MV-4-11 (cell line): ENCODE measurements around the gene ZG16.
"Not testable (repeated sequence)": the region's sequence is repeated elsewhere in the genome, so short reads cannot be mapped to it uniquely, and the experiment has no call there.

Experiments
- DNase-seq: peaks from one replicate; lab custom pipeline; 2025; lab: John Stamatoyannopoulos, UW

ZG16 gene, protein sequence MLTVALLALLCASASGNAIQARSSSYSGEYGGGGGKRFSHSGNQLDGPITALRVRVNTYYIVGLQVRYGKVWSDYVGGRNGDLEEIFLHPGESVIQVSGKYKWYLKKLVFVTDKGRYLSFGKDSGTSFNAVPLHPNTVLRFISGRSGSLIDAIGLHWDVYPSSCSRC

GRCh38 chr16:29777576-29778350 is at the start of gene ZG16:
Gene ZG16 (plus strand): TSS chr16:29778256. CDS start chr16:29779267, 1,011 bp downstream.
- DNase-seq, result no peak

GRCh38 chr16:29729116-29729521 is 48.9 kb upstream of the ZG16 start:
- DNase-seq, result peak; percentile 54

- DNase-seq, result no peak
Measured at GRCh38 chr16:29730649-29731048, 47.4 kb upstream of the ZG16 start.

DNA sequence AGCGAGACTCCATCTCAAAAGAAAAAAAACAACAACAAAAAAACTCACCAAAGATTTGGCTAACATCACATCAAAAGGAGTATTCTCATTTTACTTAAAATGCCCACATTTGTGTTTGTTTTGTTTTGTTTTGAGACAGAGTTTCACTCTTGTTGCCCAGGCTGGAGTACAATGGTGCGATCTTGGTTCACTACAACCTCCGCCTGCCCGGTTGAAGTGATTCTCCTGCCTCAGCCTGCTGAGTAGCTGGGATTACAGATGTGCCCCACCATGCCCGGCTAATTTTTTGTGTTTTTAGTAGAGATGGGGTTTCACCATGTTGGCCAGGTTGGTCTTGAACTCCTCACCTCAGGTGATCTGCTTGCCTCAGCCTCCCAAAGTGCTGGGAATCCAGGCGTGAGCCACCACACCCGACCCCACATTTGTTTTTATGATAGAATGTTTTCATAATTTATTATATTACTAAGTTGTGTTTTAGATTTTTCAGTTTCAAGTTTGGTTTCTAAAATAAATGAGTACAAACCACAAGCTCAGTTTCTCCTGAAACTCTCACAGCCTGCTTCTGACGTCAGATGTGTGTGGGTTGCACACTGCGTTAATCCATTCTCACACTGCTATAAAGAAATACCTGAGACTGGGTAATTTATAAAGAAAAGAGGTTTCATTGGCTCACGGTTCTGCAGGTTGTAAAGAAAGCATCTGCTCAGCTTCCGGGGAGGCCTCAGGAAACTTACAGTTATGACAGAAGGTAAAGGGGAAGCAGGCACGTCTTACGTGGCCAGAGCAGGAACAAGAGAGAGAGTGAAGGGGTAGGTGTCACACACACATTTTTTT is 46.1 kb upstream of the ZG16 start:
- not testable (repeated sequence) for DNase-seq

GRCh38 chr16:29734786-29735185 is 43.3 kb upstream of the ZG16 start:
- no peak for DNase-seq

DNA sequence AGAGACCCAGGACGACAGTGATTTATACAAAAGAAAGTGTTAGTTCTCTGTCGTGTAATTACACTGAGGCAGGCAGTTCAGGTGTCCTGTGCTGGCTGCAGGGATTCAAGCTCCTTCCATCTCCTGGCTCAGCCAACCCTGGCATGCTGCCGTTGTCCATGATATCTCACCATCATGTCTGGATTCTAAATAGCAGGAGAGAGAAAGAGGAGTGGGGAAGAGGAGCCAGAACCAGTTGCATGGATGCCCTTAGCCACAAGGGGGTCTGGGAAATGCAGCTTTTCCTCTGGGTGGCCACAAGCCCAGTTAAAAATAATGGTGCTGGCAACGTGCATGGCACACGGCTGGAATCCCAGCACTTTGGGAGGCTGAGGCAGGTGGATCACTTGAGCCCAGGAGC is 41.9 kb upstream of the ZG16 start:
- DNase-seq, result no peak

- no peak for DNase-seq
Measured at GRCh38 chr16:29736764-29737163, 41.3 kb upstream of the ZG16 start.

- DNase-seq, result no peak
Measured at GRCh38 chr16:29737713-29738112, 40.3 kb upstream of the ZG16 start.

DNA sequence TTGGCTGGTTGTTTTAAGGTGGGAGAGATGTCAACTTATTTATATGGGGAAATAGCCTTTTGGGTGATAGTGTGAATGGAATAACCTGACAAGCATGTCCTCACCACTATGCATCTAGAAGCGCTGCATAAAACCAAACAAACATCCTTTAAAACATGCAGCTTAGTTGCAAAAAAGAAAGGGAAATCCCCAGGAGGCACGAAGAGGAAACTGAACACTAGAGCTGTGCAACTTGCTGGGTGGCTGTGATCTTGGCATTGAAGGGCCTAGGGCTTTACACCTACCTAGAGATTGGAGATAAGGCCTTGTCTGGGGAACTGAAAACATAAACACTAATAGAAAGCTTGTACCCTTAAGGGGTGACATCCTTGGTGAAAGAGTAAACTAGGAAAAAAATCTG is 39.5 kb upstream of the ZG16 start:
- no peak for DNase-seq

DNA sequence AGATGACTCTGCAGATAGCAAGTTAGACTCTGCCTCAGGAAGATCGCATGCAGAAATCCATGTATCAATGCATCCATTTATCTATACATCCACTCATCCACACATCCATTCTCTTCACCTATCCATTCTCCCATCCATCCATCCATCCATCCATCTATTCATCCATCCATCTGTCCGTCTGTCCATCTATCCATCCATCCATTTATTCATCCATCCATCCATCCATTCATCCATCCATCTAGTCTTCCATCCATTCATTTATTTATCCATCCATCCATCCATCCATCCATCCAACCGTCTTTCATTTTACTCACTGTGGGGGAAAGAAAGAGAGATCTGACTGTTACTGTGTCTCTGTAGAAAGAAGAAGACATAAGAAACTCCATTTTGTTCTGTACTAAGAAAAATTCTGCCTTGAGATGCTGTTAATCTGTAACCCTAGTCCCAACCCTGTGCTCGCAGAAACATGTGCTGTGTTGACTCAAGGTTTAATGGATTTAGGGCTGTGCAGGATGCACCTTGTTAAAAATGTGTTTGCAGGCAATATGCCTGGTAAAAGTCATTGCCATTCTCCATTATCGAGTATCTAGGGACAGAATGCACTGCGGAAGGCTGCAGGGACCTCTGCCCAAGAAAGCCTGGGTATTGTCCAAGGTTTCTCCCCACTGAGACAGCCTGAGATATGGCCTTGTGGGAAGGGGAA is 38.0 kb upstream of the ZG16 start:
- not testable (repeated sequence) for DNase-seq

DNA sequence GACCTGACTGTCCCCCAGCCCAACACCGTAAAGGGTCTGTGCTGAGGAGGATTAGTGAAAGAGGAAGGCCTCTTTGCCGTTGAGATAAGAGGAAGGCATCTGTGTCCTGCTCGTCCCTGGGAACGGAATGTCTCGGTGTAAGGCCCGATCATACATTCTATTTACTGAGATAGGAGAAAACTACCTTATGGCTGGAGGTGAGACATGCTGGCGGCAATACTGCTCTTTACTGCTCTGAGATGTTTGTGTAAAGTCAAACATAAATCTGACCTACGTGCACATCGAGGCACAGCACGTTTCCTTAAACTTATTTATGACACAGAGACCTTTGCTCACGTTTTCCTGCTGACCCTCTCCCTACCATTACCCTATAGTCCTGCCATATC is 37.4 kb upstream of the ZG16 start:
- peak; percentile 37 for DNase-seq

- no peak for DNase-seq
Measured at GRCh38 chr16:29742683-29743275, 35.3 kb upstream of the ZG16 start.

DNA sequence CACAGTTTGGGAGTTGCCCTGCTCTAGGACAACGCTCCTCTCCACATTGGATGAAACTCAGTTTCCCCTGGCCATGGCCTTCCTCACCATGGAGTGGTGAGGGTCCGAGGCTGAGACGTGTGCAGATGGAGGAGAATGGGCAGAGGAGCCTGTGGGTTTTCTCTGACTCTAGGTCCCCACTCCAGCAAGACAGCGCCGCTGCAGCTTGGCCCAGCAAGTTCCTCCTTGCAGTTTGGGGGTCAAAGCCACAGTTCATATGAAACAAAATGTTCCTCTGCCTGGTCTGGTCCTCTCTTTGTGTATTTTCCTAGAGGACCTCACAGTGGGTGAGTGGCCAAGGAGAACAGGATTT is 34.6 kb upstream of the ZG16 start:
- DNase-seq, result no peak

DNA sequence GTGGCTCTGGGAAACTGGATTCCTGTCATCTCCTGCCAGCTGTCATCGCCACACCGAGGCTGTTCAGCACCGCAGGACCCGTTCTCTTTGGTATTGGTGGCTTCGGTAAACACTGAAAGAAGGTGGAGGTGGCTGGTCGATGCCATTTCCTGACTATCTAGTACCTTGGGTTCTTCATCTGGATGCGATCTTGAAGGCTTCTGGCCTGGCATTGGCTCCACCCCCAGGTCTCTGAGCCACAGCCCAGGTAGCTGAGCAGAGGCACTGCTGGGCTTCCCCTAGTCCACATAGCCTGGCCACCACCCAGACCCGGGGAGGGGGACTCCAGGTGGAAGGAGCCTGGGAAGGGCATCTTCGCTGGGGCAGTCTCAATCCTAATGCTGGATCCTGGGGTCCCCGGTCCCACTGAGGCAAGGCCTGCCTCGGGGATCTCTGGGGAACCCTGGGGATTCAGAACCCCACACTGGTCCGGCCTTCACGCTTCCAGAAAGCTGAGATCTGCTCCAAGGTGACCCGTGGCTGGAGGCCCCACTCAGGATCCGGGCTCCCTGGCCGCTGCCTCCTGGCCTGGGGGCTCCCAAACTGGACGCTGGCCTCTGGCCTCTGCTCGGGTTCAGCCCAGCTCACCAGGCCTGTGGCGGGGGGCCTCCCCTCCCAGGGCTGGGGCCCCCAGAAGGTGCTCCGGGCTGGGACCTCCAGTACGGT is 34.1 kb upstream of the ZG16 start:
- DNase-seq, result no peak

- peak; percentile 29 for DNase-seq
Measured at GRCh38 chr16:29744541-29745101, 33.4 kb upstream of the ZG16 start.

DNA sequence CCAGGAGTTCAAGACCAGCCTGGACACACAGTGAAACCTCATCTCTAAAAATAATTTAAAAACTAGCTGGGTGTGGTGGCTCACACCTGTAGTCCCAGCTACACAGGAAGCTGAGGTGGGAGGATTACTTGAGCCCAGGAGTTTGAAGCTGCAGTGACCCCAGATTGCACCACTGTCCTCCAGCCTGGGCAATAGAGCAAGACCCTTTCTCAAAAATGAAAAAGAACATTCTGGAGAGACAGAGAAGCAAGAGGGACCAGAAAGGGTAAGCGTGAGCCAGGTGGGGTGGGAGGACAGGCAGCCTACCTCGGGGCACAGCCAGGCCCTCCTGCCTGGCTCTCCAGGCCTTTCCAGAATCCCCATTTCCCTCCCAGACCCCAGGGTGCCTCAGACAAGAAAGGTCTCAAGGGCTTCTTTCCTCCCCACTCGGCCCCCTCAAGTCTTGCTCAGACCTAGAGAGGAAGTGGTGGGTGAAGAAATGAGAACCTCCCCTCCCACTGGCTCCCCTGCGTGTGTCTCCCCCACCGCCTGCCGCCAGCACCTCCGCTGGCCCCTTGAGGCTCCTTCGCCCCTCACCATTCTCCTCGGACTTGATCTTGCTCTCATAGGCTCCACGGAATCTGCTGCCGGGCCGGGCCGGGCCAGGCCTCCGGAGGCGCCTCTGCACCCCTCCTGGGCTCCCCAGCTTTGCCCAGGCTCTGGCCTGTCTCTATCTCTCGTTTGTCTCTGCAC is 32.8 kb upstream of the ZG16 start:
- DNase-seq, result peak; percentile 75

- peak; percentile 98 for DNase-seq
Measured at GRCh38 chr16:29745853-29746345, 32.2 kb upstream of the ZG16 start, which contains the start of gene C16orf54. Gene C16orf54 (minus strand): TSS chr16:29745990. CDS start chr16:29744951, 1,039 bp downstream.

GRCh38 chr16:29746518-29746917 is 31.5 kb upstream of the ZG16 start:
- not testable (repeated sequence) for DNase-seq

GRCh38 chr16:29747947-29748759 is 29.9 kb upstream of the ZG16 start:
- no peak for DNase-seq
